Activated naive CD8-positive, alpha-beta T cell treated with anti-CD3 and anti-CD28 coated beads for 36 hours (primary cell): ENCODE results near the gene CFB. TPM values are rescaled to one million over a fixed set of nuclear protein-coding genes. Genes with fewer than 3 reads are reported as not detected.
"Not testable (repeated sequence)": the region's sequence is repeated elsewhere in the genome, so short reads cannot be mapped to it uniquely, and the experiment has no call there.

Source experiments
- DNase-seq: peaks from one replicate; pipeline ENCODE4 v3.0.0; 2021
- H3K27ac Mint-ChIP-seq: one replicate; pipeline ENCODE4 v1.8.0; 2022; ENCODE audit warnings: mild to moderate bottlenecking, moderate library complexity, mixed read lengths
- H3K27me3 Mint-ChIP-seq: one replicate; pipeline ENCODE4 v1.8.0; 2022; ENCODE audit warnings: mild to moderate bottlenecking, mixed read lengths
- H3K36me3 Mint-ChIP-seq: one replicate; pipeline ENCODE4 v1.8.0; 2021; ENCODE audit warnings: mild to moderate bottlenecking, mixed read lengths
- H3K4me1 Mint-ChIP-seq: one replicate; pipeline ENCODE4 v1.8.0; 2021; ENCODE audit warnings: mixed read lengths
- H3K4me3 Mint-ChIP-seq: one replicate; pipeline ENCODE4 v1.8.0; 2022; ENCODE audit warnings: mild to moderate bottlenecking, moderate library complexity, mixed read lengths
- H3K9me3 Mint-ChIP-seq: one replicate; pipeline ENCODE4 v1.8.0; 2022; ENCODE audit warnings: mixed read lengths
- total RNA-seq, 2 experiments: library from RNA; stranded (reverse); gene quantifications; one replicate each; pipeline ENCODE4 v1.2.3, GENCODE V29; 2021

Gene CFB
- total RNA-seq, 2 experiments from 2014 or later: 0.52 to 0.82 TPM

GRCh38 chr6:31928672-31928939 lies 17.3 kb upstream of the CFB start:
- DNase-seq: no peak
- Mint-ChIP-seq H3K27me3 (no peaks in the 10 kb centered on the region), H3K4me3 (no peak overlapping the region), H3K4me1 (peaks cover 2% of the 10 kb centered on the region), H3K27ac (no peak overlapping the region), H3K9me3 (no peaks in the 10 kb centered on the region), H3K36me3 (no peaks in the 10 kb centered on the region)

GRCh38 chr6:31930962-31931361 lies 14.9 kb upstream of the CFB start:
- H3K27ac Mint-ChIP-seq: no peak overlapping the region
- H3K4me1 Mint-ChIP-seq: no peaks in the 10 kb centered on the region
- no peaks in the 10 kb centered on the region for H3K9me3 Mint-ChIP-seq
- H3K36me3 Mint-ChIP-seq: no peaks in the 10 kb centered on the region
- no peaks in the 10 kb centered on the region for H3K27me3 Mint-ChIP-seq
- no peak overlapping the region for H3K4me3 Mint-ChIP-seq
- no peak for DNase-seq

- H3K9me3 Mint-ChIP-seq, H3K4me3 Mint-ChIP-seq, H3K4me1 Mint-ChIP-seq, H3K27me3 Mint-ChIP-seq, DNase-seq, H3K36me3 Mint-ChIP-seq, H3K27ac Mint-ChIP-seq: not testable (repeated sequence)
These were observed 13.8 kb upstream of the CFB start for GRCh38 chr6:31932137-31932536.

- Mint-ChIP-seq H3K27me3 (no peaks in the 10 kb centered on the region), H3K4me1 (no peaks in the 10 kb centered on the region)
- no peak for DNase-seq
These were observed 12.4 kb upstream of the CFB start for GRCh38 chr6:31933537-31933936.

GRCh38 chr6:31935021-31935420 lies 10.9 kb upstream of the CFB start:
- Mint-ChIP-seq H3K36me3 (no peaks in the 10 kb centered on the region), H3K27ac (no peak overlapping the region), H3K27me3 (no peaks in the 10 kb centered on the region)

More at GRCh38 chr6:31933537-31933936, 12.4 kb upstream of the CFB start:
- Mint-ChIP-seq H3K4me3 (no peak overlapping the region), H3K27ac (no peak overlapping the region), H3K36me3 (no peaks in the 10 kb centered on the region), H3K9me3 (no peaks in the 10 kb centered on the region)

GRCh38 chr6:31935823-31936222 lies 10.1 kb upstream of the CFB start:
- Mint-ChIP-seq H3K27me3 (no peaks in the 10 kb centered on the region), H3K9me3 (no peaks in the 10 kb centered on the region), H3K36me3 (no peaks in the 10 kb centered on the region), H3K27ac (no peak overlapping the region), H3K4me3 (no peak overlapping the region), H3K4me1 (peaks cover 5% of the 10 kb centered on the region)
- DNase-seq: no peak

More at GRCh38 chr6:31935021-31935420, 10.9 kb upstream of the CFB start:
- no peak overlapping the region for H3K4me3 Mint-ChIP-seq
- H3K9me3 Mint-ChIP-seq: no peaks in the 10 kb centered on the region
- DNase-seq: no peak
- no peaks in the 10 kb centered on the region for H3K4me1 Mint-ChIP-seq

- no peak overlapping the region for H3K4me3 Mint-ChIP-seq
- H3K36me3 Mint-ChIP-seq: no peaks in the 10 kb centered on the region
- H3K9me3 Mint-ChIP-seq: no peaks in the 10 kb centered on the region
- DNase-seq: no peak
- no peak overlapping the region for H3K27ac Mint-ChIP-seq
- peaks cover 4% of the 10 kb centered on the region for H3K27me3 Mint-ChIP-seq
- H3K4me1 Mint-ChIP-seq: peaks cover 7% of the 10 kb centered on the region
These were observed 5.6 kb upstream of the CFB start for GRCh38 chr6:31940256-31940664.

GRCh38 chr6:31943742-31944141 lies 2.2 kb upstream of the CFB start:
- Mint-ChIP-seq H3K27ac (no peak overlapping the region), H3K36me3 (no peaks in the 10 kb centered on the region), H3K27me3 (peaks cover 8% of the 10 kb centered on the region), H3K9me3 (no peaks in the 10 kb centered on the region), H3K4me1 (peaks cover 14% of the 10 kb centered on the region), H3K4me3 (no peak overlapping the region)
- DNase-seq: no peak

- no peaks in the 10 kb centered on the region for H3K9me3 Mint-ChIP-seq
- peaks cover 8% of the 10 kb centered on the region for H3K27me3 Mint-ChIP-seq
- H3K4me3 Mint-ChIP-seq: no peak overlapping the region
- no peak overlapping the region for H3K27ac Mint-ChIP-seq
- no peaks in the 10 kb centered on the region for H3K36me3 Mint-ChIP-seq
- H3K4me1 Mint-ChIP-seq: peaks cover 14% of the 10 kb centered on the region
- no peak for DNase-seq
These were observed 765 bp upstream of the CFB start for GRCh38 chr6:31945154-31945506.

GRCh38 chr6:31946370-31946885 lies 533 bp downstream of the CFB start:
- Mint-ChIP-seq H3K27ac (no peak overlapping the region), H3K27me3 (peaks cover 8% of the 10 kb centered on the region), H3K4me3 (no peak overlapping the region), H3K4me1 (peaks cover 9% of the 10 kb centered on the region), H3K9me3 (no peaks in the 10 kb centered on the region), H3K36me3 (no peaks in the 10 kb centered on the region)
- DNase-seq: no peak

- Mint-ChIP-seq H3K4me3 (no peak overlapping the region), H3K27me3 (peaks cover 8% of the 10 kb centered on the region), H3K36me3 (no peaks in the 10 kb centered on the region), H3K4me1 (peaks cover 9% of the 10 kb centered on the region), H3K27ac (no peak overlapping the region), H3K9me3 (no peaks in the 10 kb centered on the region)
- no peak for DNase-seq
These were observed 1.3 kb downstream of the CFB start for GRCh38 chr6:31947070-31947675.

- no peak overlapping the region for H3K27ac Mint-ChIP-seq
- peaks cover 9% of the 10 kb centered on the region for H3K4me1 Mint-ChIP-seq
- H3K9me3 Mint-ChIP-seq: no peaks in the 10 kb centered on the region
- H3K4me3 Mint-ChIP-seq: no peak overlapping the region
- no peak for DNase-seq
- H3K36me3 Mint-ChIP-seq: peaks cover 1% of the 10 kb centered on the region
- peaks cover 3% of the 10 kb centered on the region for H3K27me3 Mint-ChIP-seq
These were observed 2.0 kb downstream of the CFB start for GRCh38 chr6:31947864-31948263.

GRCh38 chr6:31948306-31948705 lies 2.4 kb downstream of the CFB start:
- no peak overlapping the region for H3K27ac Mint-ChIP-seq
- peaks cover 9% of the 10 kb centered on the region for H3K4me1 Mint-ChIP-seq
- DNase-seq: no peak
- peaks cover 3% of the 10 kb centered on the region for H3K27me3 Mint-ChIP-seq
- peaks cover 6% of the 10 kb centered on the region for H3K36me3 Mint-ChIP-seq
- no peak overlapping the region for H3K4me3 Mint-ChIP-seq
- no peaks in the 10 kb centered on the region for H3K9me3 Mint-ChIP-seq

- peaks cover 8% of the 10 kb centered on the region for H3K36me3 Mint-ChIP-seq
- peaks cover 3% of the 10 kb centered on the region for H3K27me3 Mint-ChIP-seq
- H3K27ac Mint-ChIP-seq: no peak overlapping the region
- H3K4me1 Mint-ChIP-seq: peaks cover 9% of the 10 kb centered on the region
- no peaks in the 10 kb centered on the region for H3K9me3 Mint-ChIP-seq
- DNase-seq: no peak
- H3K4me3 Mint-ChIP-seq: no peak overlapping the region
These were observed 3.0 kb downstream of the CFB start for GRCh38 chr6:31948753-31949413.

GRCh38 chr6:31949926-31950548 lies 4.1 kb downstream of the CFB start:
- H3K27me3 Mint-ChIP-seq: peaks cover 3% of the 10 kb centered on the region
- peaks cover 9% of the 10 kb centered on the region for H3K4me1 Mint-ChIP-seq
- no peak overlapping the region for H3K27ac Mint-ChIP-seq
- no peak for DNase-seq
- H3K36me3 Mint-ChIP-seq: peaks cover 16% of the 10 kb centered on the region
- H3K4me3 Mint-ChIP-seq: no peak overlapping the region
- H3K9me3 Mint-ChIP-seq: no peaks in the 10 kb centered on the region
